Measurements from ENCODE around the gene EPB42. TPM values are rescaled to one million over a fixed set of nuclear protein-coding genes. Genes with fewer than 3 reads are reported as not detected.

The EPB42 gene
- total RNA-seq, 1 experiment from 2014 or later = not detected

GRCh38 chr15:43214169-43214568, 6.6 kb downstream of the EPB42 start:
- peaks cover 0 to 3% of the 10 kb centered on the region in 2 experiments; a peak in 1 of 4 replicates for H3K4me1 ChIP-seq (ENCODE audit: control insufficient read depth in 1 of 2, insufficient read depth in 2 of 2, low read length in 2 of 2)
- no TSS peak for BruUV-seq (replicated peaks)
- TF ChIP-seq YY1 (IDR thresholded peaks at IDR 0.05; ENCODE audit: extremely low read depth, insufficient replicate concordance, low read depth, low read length) (no peak), SIN3A (IDR thresholded peaks at IDR 0.05; ENCODE audit: low read depth) (no peak)
- no peaks in the 10 kb centered on the region for H3K36me3 ChIP-seq (ENCODE audit: control insufficient read depth in 1 of 2, insufficient read depth in 2 of 2, low read length in 2 of 2)
- ChIA-PET CTCF (interaction anchor here (1.1 to 5.0 kb wide), 3 partner anchors 10 to 72 kb away, joined by 5 to 21 read pairs (median 16); no protein-coding TSS in a partner anchor), POLR2A (no interaction called here), RAD21 (ENCODE audit: low non-redundant PET in 1 of 2, low total read pairs in 2 of 2, uncharacterized antibody in 2 of 2, unreplicated experiment in 2 of 2) (no interaction called here)
- intact Hi-C loops (cut with micrococcal nuclease) = no loop called here
- H3K79me2 ChIP-seq (ENCODE audit: insufficient read depth, low read length) = no peaks in the 10 kb centered on the region
- no peaks in the 10 kb centered on the region for H3K9me3 ChIP-seq (ENCODE audit: control insufficient read depth in 1 of 2, insufficient read depth in 1 of 2, low read depth in 1 of 2, low read length in 2 of 2)
- no peaks in the 10 kb centered on the region for H3K27me3 ChIP-seq (ENCODE audit: insufficient read depth, low read length)
- H3K27ac ChIP-seq (ENCODE audit: low read depth, low read length) = no peak overlapping the region
- no peak overlapping the region for H3K4me2 ChIP-seq (ENCODE audit: low read length)
- H3K9ac ChIP-seq (ENCODE audit: low read length) = no peak overlapping the region
- DNase-seq (ENCODE audit: low read depth, low spot score) = no peak
- ATAC-seq = no peak
- H4K20me1 ChIP-seq (ENCODE audit: insufficient read depth) = no peaks in the 10 kb centered on the region
- H2AFZ ChIP-seq (ENCODE audit: low read depth, low read length, poor library complexity, severe bottlenecking) = no peak overlapping the region
- no peak overlapping the region for H3K4me3 ChIP-seq (replicated peaks in 1 of 2; ENCODE audit: low read depth in 1 of 2, low read length in 2 of 2)
- no peaks in the 10 kb centered on the region for H3K9me2 ChIP-seq (ENCODE audit: insufficient read depth)

- Histone ChIP-seq H3K9me3 (ENCODE audit: control insufficient read depth in 1 of 2, insufficient read depth in 1 of 2, low read depth in 1 of 2, low read length in 2 of 2) (no peaks in the 10 kb centered on the region), H3K9me2 (ENCODE audit: insufficient read depth) (no peaks in the 10 kb centered on the region), H3K27me3 (ENCODE audit: insufficient read depth, low read length) (no peaks in the 10 kb centered on the region), H4K20me1 (ENCODE audit: insufficient read depth) (no peaks in the 10 kb centered on the region), H3K36me3 (ENCODE audit: control insufficient read depth in 1 of 2, insufficient read depth in 2 of 2, low read length in 2 of 2) (no peaks in the 10 kb centered on the region), H3K4me3 (replicated peaks in 1 of 2; ENCODE audit: low read depth in 1 of 2, low read length in 2 of 2) (no peak overlapping the region), H3K27ac (ENCODE audit: low read depth, low read length) (no peak overlapping the region), H2AFZ (ENCODE audit: low read depth, low read length, poor library complexity, severe bottlenecking) (no peak overlapping the region), H3K79me2 (ENCODE audit: insufficient read depth, low read length) (no peaks in the 10 kb centered on the region), H3K9ac (ENCODE audit: low read length) (no peak overlapping the region), H3K4me2 (ENCODE audit: low read length) (no peak overlapping the region), H3K4me1 (ENCODE audit: control insufficient read depth in 1 of 2, insufficient read depth in 2 of 2, low read length in 2 of 2) (peaks cover 0 to 3% of the 10 kb centered on the region in 2 experiments; a peak in 1 of 4 replicates)
- ATAC-seq = no peak
- no peak for DNase-seq (ENCODE audit: low read depth, low spot score)
- intact Hi-C loops (cut with micrococcal nuclease) = no loop called here
- CTCF ChIA-PET = interaction anchor here (3.1 to 5.0 kb wide), 2 partner anchors 9 to 12 kb away, joined by 16 to 21 read pairs; no protein-coding TSS in a partner anchor
- POLR2A ChIA-PET = no interaction called here
- TF ChIP-seq ZNF274 (IDR thresholded peaks at IDR 0.05; ENCODE audit: low read depth, low read length) (no peak), POLR2AphosphoS5 (IDR thresholded peaks at IDR 0.05; ENCODE audit: low read depth, low read length) (no peak), EZH2phosphoT487 (IDR thresholded peaks at IDR 0.05; ENCODE audit: borderline replicate concordance) (no peak), ATF3 (IDR thresholded peaks at IDR 0.05) (no peak), CEBPB (IDR thresholded peaks at IDR 0.05; ENCODE audit: low read depth) (no peak), ZFX (IDR thresholded peaks at IDR 0.05) (no peak), JUND (IDR thresholded peaks at IDR 0.05) (no peak), RAD21 (IDR thresholded peaks at IDR 0.05; ENCODE audit: low read depth) (no peak), MAX (IDR thresholded peaks at IDR 0.05) (no peak), ELF1 (IDR thresholded peaks at IDR 0.05; ENCODE audit: borderline replicate concordance, low read depth) (no peak), EZH2 (IDR thresholded peaks at IDR 0.05) (no peak), POLR2A (IDR thresholded peaks at IDR 0.05; ENCODE audit: borderline replicate concordance, extremely low read depth, insufficient read depth, insufficient read length) (no peak), CTCF (IDR thresholded peaks at IDR 0.05 in 2 of 3, conservative IDR thresholded peaks at IDR 0.05 in 1 of 3; ENCODE audit: borderline replicate concordance in 1 of 3, insufficient read depth in 1 of 3, low read depth in 2 of 3, low read length in 2 of 3) (no peak), SP1 (IDR thresholded peaks at IDR 0.05; ENCODE audit: low read depth) (no peak), SRF (IDR thresholded peaks at IDR 0.05; ENCODE audit: low read depth) (no peak), TCF7L2 (IDR thresholded peaks at IDR 0.05; ENCODE audit: borderline replicate concordance, extremely low read depth, insufficient read depth, insufficient read length) (no peak), EGR1 (IDR thresholded peaks at IDR 0.05; ENCODE audit: low read depth) (no peak)
- RAD21 ChIA-PET (ENCODE audit: low non-redundant PET in 1 of 2, low total read pairs in 2 of 2, uncharacterized antibody in 2 of 2, unreplicated experiment in 2 of 2) = no interaction called here
- no TSS peak for BruUV-seq (replicated peaks)
Measured at GRCh38 chr15:43213466-43213865, 7.4 kb downstream of the EPB42 start.

Measured in HCT116 (cell line).